Vagina (tissue), 2 donors: ENCODE data around the gene KRTAP9-8.
A peak's percentile ranks its signal among the peaks of the same experiment; 100 is the strongest.

Experiments
- CTCF ChIP-seq, 3 experiments: fragments of 450-650 bp in 2 of 3; fragments of 200-600 bp in 1 of 3; sonication (generic) in 1 of 3; IDR thresholded peaks; one replicate each; pipeline ENCODE4 v1.5.1; 2017 to 2019; ENCODE audit warnings: antibody characterized with exemption in 3 of 3, mild to moderate bottlenecking in 2 of 3, moderate library complexity in 2 of 3
- POLR2AphosphoS5 ChIP-seq, 2 donors: sonication (generic); formaldehyde crosslinking; IDR thresholded peaks; one replicate each; pipeline ENCODE4 v1.9.0; 2017; ENCODE audit warnings: antibody characterized with exemption in 2 of 2, mild to moderate bottlenecking in 2 of 2, low read depth in 1 of 2; ENCODE audit not compliant: insufficient read depth in 1 of 2

GRCh38 chr17:41211845-41212466 is 25.8 kb upstream of the KRTAP9-8 start:
- TF ChIP-seq CTCF (IDR thresholded peaks at IDR 0.05) (no peak), POLR2AphosphoS5 (IDR thresholded peaks at IDR 0.05; ENCODE audit: insufficient read depth in 1 of 2, low read depth in 1 of 2) (peak in 1 of 2 donors; percentile 63)
